NT2/D1 (cell line): ENCODE measurements around the gene ZNF208.

Source experiments
- SUZ12 ChIP-seq: IDR thresholded peaks from 2 replicates; pipeline ENCODE4 v1.6.1; 2011; ENCODE audit not compliant: insufficient read length, insufficient read depth; ENCODE audit errors: extremely low read depth
- YY1 ChIP-seq: IDR thresholded peaks from 2 replicates; pipeline ENCODE4 v1.6.1; 2011; ENCODE audit not compliant: insufficient read length, insufficient read depth
- ZNF274 ChIP-seq: IDR thresholded peaks from 2 replicates; pipeline ENCODE4 v1.6.1; 2011; ENCODE audit warnings: mild to moderate bottlenecking, low read depth, low read length

GRCh38 chr19:22026687-22027086 lies 15.9 kb upstream of the ZNF208 start:
- no peak for TF ChIP-seq YY1
- TF ChIP-seq ZNF274 = no peak
- no peak for TF ChIP-seq SUZ12
